Measurements from ENCODE around the gene KRTAP4-9.

- TF ChIP-seq POLR2AphosphoS5 (IDR thresholded peaks at IDR 0.05) (no peak), CTCF (IDR thresholded peaks at IDR 0.05) (no peak)
Observed at GRCh38 chr17:41096055-41096454, 9.1 kb upstream of the KRTAP4-9 start.

All from esophagus muscularis mucosa (tissue), 3 donors.